ENCODE results near the gene ATXN1.
"Not testable (repeated sequence)": the region's sequence is repeated elsewhere in the genome, so short reads cannot be mapped to it uniquely, and the experiment has no call there.

The ATXN1 gene

GRCh38 chr6:16466800-16467553 lies 294.3 kb downstream of the ATXN1 start:
- TF ChIP-seq ISL1 (CRISPR knock-in tag; IDR thresholded peaks at IDR 0.05) (no peak), ZFP30 (CRISPR knock-in tag; IDR thresholded peaks at IDR 0.05) (no peak), ESRRG (CRISPR knock-in tag; IDR thresholded peaks at IDR 0.05) (no peak), ARNTL (CRISPR knock-in tag; IDR thresholded peaks at IDR 0.05; ENCODE audit: borderline replicate concordance, low read depth) (no peak), CSDC2 (CRISPR knock-in tag; IDR thresholded peaks at IDR 0.05) (no peak), OSR1 (CRISPR knock-in tag; IDR thresholded peaks at IDR 0.05) (no peak)
- ATAC-seq = no peak

- ATAC-seq = no peak
- TF ChIP-seq PPARA (CRISPR knock-in tag; IDR thresholded peaks at IDR 0.05; ENCODE audit: borderline replicate concordance) = no peak
- TF ChIP-seq RARB (CRISPR knock-in tag; IDR thresholded peaks at IDR 0.05) = no peak
- TF ChIP-seq ZFP30 (CRISPR knock-in tag; IDR thresholded peaks at IDR 0.05) = no peak
Measured at GRCh38 chr6:16464045-16464444, 297.2 kb downstream of the ATXN1 start.

GRCh38 chr6:16463246-16463645 lies 298.0 kb downstream of the ATXN1 start:
- not testable (repeated sequence) for ATAC-seq

GRCh38 chr6:16461491-16461890 lies 299.8 kb downstream of the ATXN1 start:
- TF ChIP-seq PATZ1 (CRISPR knock-in tag; IDR thresholded peaks at IDR 0.05; ENCODE audit: borderline replicate concordance) (no peak), CSRNP3 (CRISPR knock-in tag; IDR thresholded peaks at IDR 0.05) (no peak), SNAI2 (CRISPR knock-in tag; IDR thresholded peaks at IDR 0.05) (no peak), TSHZ2 (CRISPR knock-in tag; IDR thresholded peaks at IDR 0.05) (no peak), ZFP30 (CRISPR knock-in tag; IDR thresholded peaks at IDR 0.05) (no peak), ISL1 (CRISPR knock-in tag; IDR thresholded peaks at IDR 0.05) (no peak)
- no peak for ATAC-seq

GRCh38 chr6:16459472-16459871 lies 301.8 kb downstream of the ATXN1 start:
- ATAC-seq = not testable (repeated sequence)

GRCh38 chr6:16452348-16452747 lies 308.9 kb downstream of the ATXN1 start:
- TF ChIP-seq ARNTL (CRISPR knock-in tag; IDR thresholded peaks at IDR 0.05; ENCODE audit: borderline replicate concordance, low read depth) = no peak
- no peak for TF ChIP-seq ZFP3 (CRISPR knock-in tag; IDR thresholded peaks at IDR 0.05)
- TF ChIP-seq GLIS3 (CRISPR knock-in tag; IDR thresholded peaks at IDR 0.05) = no peak
- no peak for TF ChIP-seq ZNF565 (CRISPR knock-in tag; conservative IDR thresholded peaks at IDR 0.05; ENCODE audit: low read depth)
- TF ChIP-seq ZNF70 (CRISPR knock-in tag; IDR thresholded peaks at IDR 0.05) = no peak
- no peak for TF ChIP-seq BACH2 (CRISPR knock-in tag; IDR thresholded peaks at IDR 0.05; ENCODE audit: borderline replicate concordance)
- TF ChIP-seq ZNF8 (CRISPR knock-in tag; IDR thresholded peaks at IDR 0.05) = no peak
- no peak for TF ChIP-seq TSHZ2 (CRISPR knock-in tag; IDR thresholded peaks at IDR 0.05)
- no peak for TF ChIP-seq ZC3H10 (CRISPR knock-in tag; IDR thresholded peaks at IDR 0.05)
- no peak for TF ChIP-seq PPARA (CRISPR knock-in tag; IDR thresholded peaks at IDR 0.05; ENCODE audit: borderline replicate concordance)
- no peak for TF ChIP-seq POU6F1 (CRISPR knock-in tag; IDR thresholded peaks at IDR 0.05; ENCODE audit: borderline replicate concordance, low read depth)
- TF ChIP-seq PATZ1 (CRISPR knock-in tag; IDR thresholded peaks at IDR 0.05; ENCODE audit: borderline replicate concordance) = no peak

More at GRCh38 chr6:16452348-16452747, 308.9 kb downstream of the ATXN1 start:
- no peak for ATAC-seq
